ENCODE measurements around the gene SLC39A11. TPM values are rescaled to one million over a fixed set of nuclear protein-coding genes. Genes with fewer than 3 reads are reported as not detected.

Gene SLC39A11
- total RNA-seq, 1 experiment from 2014 or later, result 15.2 TPM

- DNase-seq, result no peak
- Histone ChIP-seq H4K8ac (replicated peaks; ENCODE audit: insufficient read length, low read depth, low read length) (no peak overlapping the region), H3K79me2 (ENCODE audit: insufficient read depth, low read length) (no peaks in the 10 kb centered on the region), H4K91ac (ENCODE audit: insufficient read length, low read depth, low read length) (no peak overlapping the region), H3K27ac (ENCODE audit: insufficient read length, low read depth, low read length) (no peak overlapping the region), H2BK12ac (ENCODE audit: insufficient read length, low read depth, low read length) (no peak overlapping the region), H3K4ac (ENCODE audit: low read depth, low read length) (no peak overlapping the region), H4K5ac (ENCODE audit: insufficient read length, low read depth, low read length) (no peak overlapping the region), H2AK5ac (ENCODE audit: insufficient read length, low read length) (no peak overlapping the region), H3K9ac (ENCODE audit: extremely low read depth, insufficient read length, low read length) (no peak overlapping the region), H3T11ph (ENCODE audit: low read length) (no peak overlapping the region), H3K56ac (ENCODE audit: insufficient read length, low read depth, low read length) (no peak overlapping the region), H3K18ac (ENCODE audit: insufficient read length, low read depth, low read length) (no peak overlapping the region), H2BK120ac (ENCODE audit: low read depth, low read length, poor library complexity, severe bottlenecking) (no peak overlapping the region), H3K9me3 (ENCODE audit: control insufficient read depth, low read depth, low read length) (no peaks in the 10 kb centered on the region), H2BK20ac (ENCODE audit: low read depth, low read length, poor library complexity, severe bottlenecking) (no peak overlapping the region), H2BK15ac (ENCODE audit: low read depth, low read length) (no peak overlapping the region), H3K23me2 (ENCODE audit: insufficient read length, low read depth, low read length, poor library complexity, severe bottlenecking) (no peaks in the 10 kb centered on the region), H3K14ac (ENCODE audit: insufficient read depth, low read length) (no peak overlapping the region), H4K20me1 (ENCODE audit: control insufficient read depth, insufficient read depth, insufficient read length) (no peaks in the 10 kb centered on the region), H3K79me1 (ENCODE audit: insufficient read depth, low read depth, low read length, poor library complexity, severe bottlenecking) (no peaks in the 10 kb centered on the region), H2AFZ (ENCODE audit: low read length) (no peak overlapping the region), H2BK5ac (ENCODE audit: insufficient read length, low read length) (no peak overlapping the region), H3K4me2 (ENCODE audit: insufficient read depth, insufficient read length, low read length) (no peak overlapping the region), H3K27me3 (ENCODE audit: insufficient read depth, low read length) (no peaks in the 10 kb centered on the region), H3K23ac (ENCODE audit: insufficient read length, low read depth, low read length) (no peak overlapping the region), H3K4me1 (ENCODE audit: insufficient read depth, low read length) (no peaks in the 10 kb centered on the region)
- no CpG with 5 or more reads among the region's 3 CpGs for WGBS (ENCODE audit: extremely low coverage, insufficient read length, low lambda C conversion rate)
- Mint-ChIP-seq H3K27me3 (ENCODE audit: low read depth) (peaks cover 6% of the 10 kb centered on the region; the same call in 1 of the 2 replicates), H3K4me3 (no peak overlapping the region), H3K9me3 (peaks cover 0 to 4% of the 10 kb centered on the region in 2 experiments; a peak in 2 of 5 replicates), H3K4me1 (no peaks in the 10 kb centered on the region), H3K36me3 (ENCODE audit: insufficient read depth in 1 of 3, low read depth in 3 of 3) (peaks cover 0 to 2% (median 0%) of the 10 kb centered on the region in 3 experiments; a peak in 2 of 7 replicates), H3K27ac (no peak overlapping the region; a peak in 1 of 7 replicates)
- TF ChIP-seq CTCF (conservative IDR thresholded peaks at IDR 0.05), result no peak
Observed at GRCh38 chr17:72691017-72691416, 401.5 kb downstream of the SLC39A11 start.
